ENCODE data around the gene SPAG17.

SPAG17 gene

GRCh38 chr1:118028267-118028666 is 156.8 kb downstream of the SPAG17 start:
- no peak for TF ChIP-seq NFIC (IDR thresholded peaks at IDR 0.05)
- TF ChIP-seq USF1 (IDR thresholded peaks at IDR 0.05): no peak
- TF ChIP-seq, protein P1, sequence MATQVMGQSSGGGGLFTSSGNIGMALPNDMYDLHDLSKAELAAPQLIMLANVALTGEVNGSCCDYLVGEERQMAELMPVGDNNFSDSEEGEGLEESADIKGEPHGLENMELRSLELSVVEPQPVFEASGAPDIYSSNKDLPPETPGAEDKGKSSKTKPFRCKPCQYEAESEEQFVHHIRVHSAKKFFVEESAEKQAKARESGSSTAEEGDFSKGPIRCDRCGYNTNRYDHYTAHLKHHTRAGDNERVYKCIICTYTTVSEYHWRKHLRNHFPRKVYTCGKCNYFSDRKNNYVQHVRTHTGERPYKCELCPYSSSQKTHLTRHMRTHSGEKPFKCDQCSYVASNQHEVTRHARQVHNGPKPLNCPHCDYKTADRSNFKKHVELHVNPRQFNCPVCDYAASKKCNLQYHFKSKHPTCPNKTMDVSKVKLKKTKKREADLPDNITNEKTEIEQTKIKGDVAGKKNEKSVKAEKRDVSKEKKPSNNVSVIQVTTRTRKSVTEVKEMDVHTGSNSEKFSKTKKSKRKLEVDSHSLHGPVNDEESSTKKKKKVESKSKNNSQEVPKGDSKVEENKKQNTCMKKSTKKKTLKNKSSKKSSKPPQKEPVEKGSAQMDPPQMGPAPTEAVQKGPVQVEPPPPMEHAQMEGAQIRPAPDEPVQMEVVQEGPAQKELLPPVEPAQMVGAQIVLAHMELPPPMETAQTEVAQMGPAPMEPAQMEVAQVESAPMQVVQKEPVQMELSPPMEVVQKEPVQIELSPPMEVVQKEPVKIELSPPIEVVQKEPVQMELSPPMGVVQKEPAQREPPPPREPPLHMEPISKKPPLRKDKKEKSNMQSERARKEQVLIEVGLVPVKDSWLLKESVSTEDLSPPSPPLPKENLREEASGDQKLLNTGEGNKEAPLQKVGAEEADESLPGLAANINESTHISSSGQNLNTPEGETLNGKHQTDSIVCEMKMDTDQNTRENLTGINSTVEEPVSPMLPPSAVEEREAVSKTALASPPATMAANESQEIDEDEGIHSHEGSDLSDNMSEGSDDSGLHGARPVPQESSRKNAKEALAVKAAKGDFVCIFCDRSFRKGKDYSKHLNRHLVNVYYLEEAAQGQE (IDR thresholded peaks at IDR 0.05; ENCODE audit: low read depth): no peak
- TF ChIP-seq EP300 (IDR thresholded peaks at IDR 0.05; ENCODE audit: borderline replicate concordance): no peak
- TF ChIP-seq FOXM1 (IDR thresholded peaks at IDR 0.05; ENCODE audit: borderline replicate concordance, low read depth): no peak
- no peak for TF ChIP-seq YY1 (IDR thresholded peaks at IDR 0.05; ENCODE audit: low read depth)
- TF ChIP-seq EGR1 (IDR thresholded peaks at IDR 0.05): no peak
- TF ChIP-seq TCF12 (IDR thresholded peaks at IDR 0.05; ENCODE audit: low read depth): no peak
- no peak for TF ChIP-seq CREB1 (IDR thresholded peaks at IDR 0.05; ENCODE audit: low read depth)
- TF ChIP-seq TAF1 (IDR thresholded peaks at IDR 0.05; ENCODE audit: low read depth): no peak
- TF ChIP-seq, protein P2, sequence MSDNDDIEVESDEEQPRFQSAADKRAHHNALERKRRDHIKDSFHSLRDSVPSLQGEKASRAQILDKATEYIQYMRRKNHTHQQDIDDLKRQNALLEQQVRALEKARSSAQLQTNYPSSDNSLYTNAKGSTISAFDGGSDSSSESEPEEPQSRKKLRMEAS (IDR thresholded peaks at IDR 0.05): no peak

GRCh38 chr1:118023199-118023598 is 161.8 kb downstream of the SPAG17 start:
- TF ChIP-seq, protein P2 (IDR thresholded peaks at IDR 0.05): no peak
- no peak for TF ChIP-seq EGR1 (IDR thresholded peaks at IDR 0.05)
- no peak for TF ChIP-seq RAD21 (IDR thresholded peaks at IDR 0.05; ENCODE audit: low read depth)
- no peak for TF ChIP-seq TEAD4 (IDR thresholded peaks at IDR 0.05)
- no peak for TF ChIP-seq CREB1 (IDR thresholded peaks at IDR 0.05; ENCODE audit: low read depth)
- TF ChIP-seq NFIC (IDR thresholded peaks at IDR 0.05): no peak
- no peak for TF ChIP-seq TAF1 (IDR thresholded peaks at IDR 0.05; ENCODE audit: low read depth)
- no peak for TF ChIP-seq ZBTB7A (IDR thresholded peaks at IDR 0.05; ENCODE audit: low read depth)
- TF ChIP-seq EP300 (IDR thresholded peaks at IDR 0.05; ENCODE audit: borderline replicate concordance): no peak
- TF ChIP-seq USF1 (IDR thresholded peaks at IDR 0.05): no peak
- TF ChIP-seq FOXM1 (IDR thresholded peaks at IDR 0.05; ENCODE audit: borderline replicate concordance, low read depth): no peak
- TF ChIP-seq CEBPB (IDR thresholded peaks at IDR 0.05): no peak
- TF ChIP-seq YY1 (IDR thresholded peaks at IDR 0.05; ENCODE audit: low read depth): no peak
- no peak for TF ChIP-seq TCF12 (IDR thresholded peaks at IDR 0.05; ENCODE audit: low read depth)
- TF ChIP-seq, protein P1 (IDR thresholded peaks at IDR 0.05; ENCODE audit: low read depth): no peak

GRCh38 chr1:118021668-118022067 is 163.4 kb downstream of the SPAG17 start:
- TF ChIP-seq CEBPB (IDR thresholded peaks at IDR 0.05): no peak
- no peak for TF ChIP-seq USF1 (IDR thresholded peaks at IDR 0.05)
- no peak for TF ChIP-seq TCF12 (IDR thresholded peaks at IDR 0.05; ENCODE audit: low read depth)
- TF ChIP-seq CREB1 (IDR thresholded peaks at IDR 0.05; ENCODE audit: low read depth): no peak
- no peak for TF ChIP-seq YY1 (IDR thresholded peaks at IDR 0.05; ENCODE audit: low read depth)
- TF ChIP-seq EGR1 (IDR thresholded peaks at IDR 0.05): no peak
- TF ChIP-seq ZBTB7A (IDR thresholded peaks at IDR 0.05; ENCODE audit: low read depth): no peak
- no peak for TF ChIP-seq EP300 (IDR thresholded peaks at IDR 0.05; ENCODE audit: borderline replicate concordance)
- no peak for TF ChIP-seq NFIC (IDR thresholded peaks at IDR 0.05)
- TF ChIP-seq, protein P2 (IDR thresholded peaks at IDR 0.05): no peak
- no peak for TF ChIP-seq FOXM1 (IDR thresholded peaks at IDR 0.05; ENCODE audit: borderline replicate concordance, low read depth)
- no peak for TF ChIP-seq RAD21 (IDR thresholded peaks at IDR 0.05; ENCODE audit: low read depth)
- TF ChIP-seq TAF1 (IDR thresholded peaks at IDR 0.05; ENCODE audit: low read depth): no peak

- no peak for TF ChIP-seq EGR1 (IDR thresholded peaks at IDR 0.05)
These were observed 167.0 kb downstream of the SPAG17 start for GRCh38 chr1:118018060-118018459.

DNA sequence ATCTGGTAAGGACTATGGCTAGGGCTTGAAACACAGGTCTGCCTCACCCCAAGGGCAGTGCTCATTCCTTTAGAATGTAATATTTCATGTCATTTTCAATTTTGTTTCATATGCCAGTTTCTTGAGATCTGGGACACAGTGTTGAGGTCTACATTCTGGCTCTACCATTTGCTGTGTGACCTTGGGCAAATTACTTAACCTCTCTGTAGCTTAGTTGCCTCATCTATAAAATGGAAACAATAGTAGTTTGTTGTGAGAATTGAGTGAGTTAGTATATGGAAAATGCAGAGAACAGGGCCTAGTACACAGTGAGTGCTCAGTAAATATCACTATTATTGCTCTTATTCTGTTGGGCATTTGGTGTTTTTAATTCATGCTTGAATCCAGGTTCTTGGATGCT is 171.1 kb downstream of the SPAG17 start:
- TF ChIP-seq EGR1 (IDR thresholded peaks at IDR 0.05) (no peak), TEAD4 (IDR thresholded peaks at IDR 0.05) (no peak), CEBPB (IDR thresholded peaks at IDR 0.05) (no peak), TCF12 (IDR thresholded peaks at IDR 0.05; ENCODE audit: low read depth) (no peak), YY1 (IDR thresholded peaks at IDR 0.05; ENCODE audit: low read depth) (no peak), EP300 (IDR thresholded peaks at IDR 0.05; ENCODE audit: borderline replicate concordance) (no peak), NFIC (IDR thresholded peaks at IDR 0.05) (no peak), RAD21 (IDR thresholded peaks at IDR 0.05; ENCODE audit: low read depth) (no peak), ZBTB7A (IDR thresholded peaks at IDR 0.05; ENCODE audit: low read depth) (no peak), TAF1 (IDR thresholded peaks at IDR 0.05; ENCODE audit: low read depth) (no peak), CREB1 (IDR thresholded peaks at IDR 0.05; ENCODE audit: low read depth) (no peak)

Measured in Ishikawa (cell line).